Glutamatergic neuron (in vitro differentiated cells): ENCODE results near the gene UIMC1. TPM values are rescaled to one million over a fixed set of nuclear protein-coding genes. Genes with fewer than 3 reads are reported as not detected.
"Not testable (repeated sequence)": the region's sequence is repeated elsewhere in the genome, so short reads cannot be mapped to it uniquely, and the experiment has no call there.

ENCODE experiments used
- DNase-seq: peaks from one replicate; pipeline ENCODE4 v3.0.0; 2022
- H3K27ac Mint-ChIP-seq: one replicate; pipeline ENCODE4 v1.8.0; 2020; ENCODE audit warnings: mild to moderate bottlenecking, mixed read lengths, inconsistent platforms; ENCODE audit not compliant: unreplicated experiment
- H3K27me3 Mint-ChIP-seq: one replicate; pipeline ENCODE4 v1.8.0; 2020; ENCODE audit warnings: mild to moderate bottlenecking, moderate library complexity, mixed read lengths, inconsistent platforms; ENCODE audit not compliant: unreplicated experiment
- H3K36me3 Mint-ChIP-seq: one replicate; pipeline ENCODE4 v1.8.0; 2020; ENCODE audit warnings: mild to moderate bottlenecking, mixed read lengths, inconsistent platforms; ENCODE audit not compliant: unreplicated experiment
- H3K4me1 Mint-ChIP-seq: one replicate; pipeline ENCODE4 v1.8.0; 2020; ENCODE audit warnings: mild to moderate bottlenecking, low read depth, mixed read lengths, inconsistent platforms; ENCODE audit not compliant: unreplicated experiment
- H3K4me3 Mint-ChIP-seq: one replicate; pipeline ENCODE4 v1.8.0; 2020; ENCODE audit warnings: mild to moderate bottlenecking, mixed read lengths, inconsistent platforms; ENCODE audit not compliant: unreplicated experiment
- H3K9me3 Mint-ChIP-seq: one replicate; pipeline ENCODE4 v1.8.0; 2020; ENCODE audit warnings: mild to moderate bottlenecking, moderate library complexity, mixed read lengths, inconsistent platforms; ENCODE audit not compliant: unreplicated experiment
- total RNA-seq: library from RNA; stranded (reverse); fragmentation: NEBNext Ultra II Directional; extraction: Animal tissue kit (Norgen Biotek cat#: 25700); gene quantifications from one replicate; pipeline ENCODE4 v1.2.1, GENCODE V29; 2021; ENCODE audit not compliant: unreplicated experiment
- TF ChIP-seq, protein P1 (sequence below): fragments of 200-600 bp; sonication (generic); IDR thresholded peaks from one replicate; pipeline ENCODE4 v1.5.0; 2021; ENCODE audit not compliant: partially characterized antibody, unreplicated experiment

The UIMC1 gene
- total RNA-seq, 1 donor from 2014 or later: 38.5 TPM

DNA sequence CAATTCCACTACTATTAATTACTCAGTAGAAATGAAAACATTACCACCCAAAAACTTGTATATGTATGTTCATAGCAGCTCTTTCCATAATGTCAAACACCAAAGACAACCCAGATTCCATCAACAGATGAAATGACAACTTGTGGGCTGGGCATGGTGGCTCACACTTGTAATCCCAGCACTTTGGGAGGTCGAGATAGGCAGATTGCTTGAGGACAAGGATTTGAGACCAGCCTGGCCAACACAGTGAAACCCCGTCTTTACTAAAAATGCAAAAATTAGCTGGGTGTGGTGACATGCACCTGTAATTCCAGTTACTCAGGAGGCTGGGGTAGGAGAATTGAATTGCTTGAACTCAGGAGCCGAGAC is 11.5 kb downstream of the UIMC1 start:
- H3K27me3 Mint-ChIP-seq: no peaks in the 10 kb centered on the region
- no peak for DNase-seq
- H3K9me3 Mint-ChIP-seq: no peaks in the 10 kb centered on the region
- H3K4me1 Mint-ChIP-seq: no peaks in the 10 kb centered on the region
- H3K36me3 Mint-ChIP-seq: no peaks in the 10 kb centered on the region
- TF ChIP-seq, protein P1, sequence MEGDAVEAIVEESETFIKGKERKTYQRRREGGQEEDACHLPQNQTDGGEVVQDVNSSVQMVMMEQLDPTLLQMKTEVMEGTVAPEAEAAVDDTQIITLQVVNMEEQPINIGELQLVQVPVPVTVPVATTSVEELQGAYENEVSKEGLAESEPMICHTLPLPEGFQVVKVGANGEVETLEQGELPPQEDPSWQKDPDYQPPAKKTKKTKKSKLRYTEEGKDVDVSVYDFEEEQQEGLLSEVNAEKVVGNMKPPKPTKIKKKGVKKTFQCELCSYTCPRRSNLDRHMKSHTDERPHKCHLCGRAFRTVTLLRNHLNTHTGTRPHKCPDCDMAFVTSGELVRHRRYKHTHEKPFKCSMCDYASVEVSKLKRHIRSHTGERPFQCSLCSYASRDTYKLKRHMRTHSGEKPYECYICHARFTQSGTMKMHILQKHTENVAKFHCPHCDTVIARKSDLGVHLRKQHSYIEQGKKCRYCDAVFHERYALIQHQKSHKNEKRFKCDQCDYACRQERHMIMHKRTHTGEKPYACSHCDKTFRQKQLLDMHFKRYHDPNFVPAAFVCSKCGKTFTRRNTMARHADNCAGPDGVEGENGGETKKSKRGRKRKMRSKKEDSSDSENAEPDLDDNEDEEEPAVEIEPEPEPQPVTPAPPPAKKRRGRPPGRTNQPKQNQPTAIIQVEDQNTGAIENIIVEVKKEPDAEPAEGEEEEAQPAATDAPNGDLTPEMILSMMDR: no peak
- no peak overlapping the region for H3K4me3 Mint-ChIP-seq
- no peak overlapping the region for H3K27ac Mint-ChIP-seq

DNA sequence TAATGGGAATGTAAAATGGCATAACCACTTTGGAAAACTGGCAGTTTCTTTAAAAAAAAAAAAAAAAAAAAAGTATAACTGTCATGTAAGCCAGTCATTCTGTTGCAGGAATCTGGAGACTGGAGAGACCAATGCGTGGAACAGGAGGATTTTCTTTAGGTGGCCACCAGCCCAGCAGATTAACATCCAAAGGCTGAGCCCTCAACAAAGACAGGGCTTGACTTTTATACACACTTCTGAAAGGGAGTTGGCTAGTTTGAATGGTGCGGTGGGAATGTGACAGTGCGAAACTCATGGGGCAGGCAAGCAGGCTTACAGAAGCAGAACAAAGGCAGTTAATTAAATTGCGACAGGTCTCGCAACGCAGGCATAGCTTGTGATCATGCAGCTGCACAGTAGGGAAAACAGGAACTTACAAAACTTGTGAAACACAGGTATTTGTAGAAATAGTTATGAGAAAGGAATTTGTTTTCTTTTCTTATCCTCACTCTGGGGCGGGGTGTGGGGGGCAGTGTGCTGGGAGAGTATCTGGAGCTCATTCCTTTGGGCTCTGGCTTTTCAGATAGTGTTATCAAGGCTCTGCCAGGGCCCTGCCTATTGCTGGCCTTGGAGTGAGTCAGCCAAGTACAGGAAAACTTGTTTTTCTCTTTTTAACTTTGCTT is 12.0 kb downstream of the UIMC1 start:
- DNase-seq: no peak
- no peak overlapping the region for H3K27ac Mint-ChIP-seq
- TF ChIP-seq, protein P1: no peak

DNA sequence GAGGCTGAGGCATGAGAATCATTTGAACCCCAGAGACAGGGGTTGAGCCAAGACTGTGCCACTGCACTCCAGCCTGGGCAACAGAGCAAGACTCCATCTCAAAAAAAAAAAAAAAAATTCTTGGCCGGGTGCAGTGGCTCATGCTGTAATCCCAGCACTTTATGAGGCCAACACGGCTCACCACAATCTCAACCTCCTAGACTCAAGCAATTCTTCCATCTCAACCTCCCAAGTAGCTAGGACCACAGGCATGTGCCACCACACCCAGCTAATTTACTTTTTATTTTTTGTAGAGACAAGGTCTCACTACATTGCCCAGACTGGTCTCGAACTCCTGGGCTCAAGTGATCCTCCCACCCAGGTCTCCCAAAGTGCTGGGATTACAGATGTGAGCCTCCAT is 13.5 kb downstream of the UIMC1 start:
- H3K9me3 Mint-ChIP-seq, H3K4me3 Mint-ChIP-seq, H3K27me3 Mint-ChIP-seq, DNase-seq, H3K4me1 Mint-ChIP-seq, H3K27ac Mint-ChIP-seq, H3K36me3 Mint-ChIP-seq: not testable (repeated sequence)

More for the DNA sequence above, 12.0 kb downstream of the UIMC1 start:
- no peak overlapping the region for H3K4me3 Mint-ChIP-seq
- H3K9me3 Mint-ChIP-seq: no peaks in the 10 kb centered on the region
- H3K36me3 Mint-ChIP-seq: no peaks in the 10 kb centered on the region
- H3K4me1 Mint-ChIP-seq: no peaks in the 10 kb centered on the region
- H3K27me3 Mint-ChIP-seq: no peaks in the 10 kb centered on the region

DNA sequence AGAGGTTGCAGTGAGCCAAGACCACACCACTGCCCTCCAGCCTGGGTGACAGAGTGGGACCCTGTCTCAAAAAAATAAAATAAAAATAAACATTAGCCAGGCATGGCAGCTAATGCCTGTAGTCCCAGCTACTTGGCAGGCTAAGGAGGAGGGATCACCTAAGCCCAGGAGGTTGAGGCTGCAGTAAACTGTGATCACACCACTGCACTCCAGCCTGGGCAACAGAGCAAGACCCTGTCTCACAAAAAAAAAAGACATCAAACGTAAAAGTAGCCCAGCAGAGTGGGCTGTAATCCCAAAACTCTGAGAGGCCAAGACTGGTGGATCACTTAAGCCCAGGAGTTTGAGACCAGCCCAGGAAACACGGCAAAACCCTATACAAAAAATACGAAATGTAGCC is 19.0 kb downstream of the UIMC1 start:
- TF ChIP-seq, protein P1: no peak
- H3K27ac Mint-ChIP-seq: no peak overlapping the region
- DNase-seq: no peak
- H3K4me1 Mint-ChIP-seq: no peaks in the 10 kb centered on the region
- no peaks in the 10 kb centered on the region for H3K27me3 Mint-ChIP-seq
- H3K4me3 Mint-ChIP-seq: no peak overlapping the region
- H3K36me3 Mint-ChIP-seq: no peaks in the 10 kb centered on the region
- H3K9me3 Mint-ChIP-seq: peaks cover 1% of the 10 kb centered on the region

DNA sequence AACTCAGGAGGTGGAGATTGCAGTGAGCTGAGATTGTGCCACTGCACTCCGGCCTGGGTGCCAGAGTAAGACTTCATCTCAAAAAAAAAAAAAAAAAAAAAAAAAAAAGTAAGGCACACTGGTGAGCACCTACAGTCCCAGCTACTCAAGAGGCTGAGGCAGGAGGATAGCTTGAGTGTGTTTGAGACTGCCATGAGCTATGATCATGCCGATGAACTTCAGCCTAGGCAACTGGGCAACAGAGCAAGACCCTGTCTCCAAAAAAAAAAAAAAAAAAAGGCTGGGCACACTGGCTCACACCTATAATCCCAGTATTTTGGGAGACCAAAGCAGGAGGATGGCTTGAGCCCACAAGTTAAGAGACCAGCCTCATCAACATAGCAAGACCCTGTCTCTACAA is 20.3 kb downstream of the UIMC1 start:
- TF ChIP-seq, protein P1: no peak
- no peaks in the 10 kb centered on the region for H3K4me1 Mint-ChIP-seq
- H3K27me3 Mint-ChIP-seq: no peaks in the 10 kb centered on the region
- H3K36me3 Mint-ChIP-seq: peaks cover 5% of the 10 kb centered on the region
- no peak overlapping the region for H3K4me3 Mint-ChIP-seq
- peaks cover 2% of the 10 kb centered on the region for H3K9me3 Mint-ChIP-seq
- no peak for DNase-seq
- H3K27ac Mint-ChIP-seq: no peak overlapping the region
